Endometrial microvascular endothelial cells (primary cell): ENCODE data around the gene RUNX1. TPM values are rescaled to one million over a fixed set of nuclear protein-coding genes. Genes with fewer than 3 reads are reported as not detected.

Experiments
- in situ Hi-C: cut with HindIII; loops from 2 replicates; pipeline ENCODE4 v1.10.0; 2017; ENCODE audit warnings: low sequenced_read_pairs, low pct_unique_long_range_greater_than_20kb; ENCODE audit errors: inconsistent ontology term
- total RNA-seq: library from RNA; depleted of rRNA; stranded (reverse); fragments of >200 nt; gene quantifications from one replicate; pipeline ENCODE4 v1.2.3, GENCODE V29; 2015; ENCODE audit errors: inconsistent ontology term

RUNX1 gene
- total RNA-seq, 1 donor from 2014 or later: 14.5 TPM

DNA sequence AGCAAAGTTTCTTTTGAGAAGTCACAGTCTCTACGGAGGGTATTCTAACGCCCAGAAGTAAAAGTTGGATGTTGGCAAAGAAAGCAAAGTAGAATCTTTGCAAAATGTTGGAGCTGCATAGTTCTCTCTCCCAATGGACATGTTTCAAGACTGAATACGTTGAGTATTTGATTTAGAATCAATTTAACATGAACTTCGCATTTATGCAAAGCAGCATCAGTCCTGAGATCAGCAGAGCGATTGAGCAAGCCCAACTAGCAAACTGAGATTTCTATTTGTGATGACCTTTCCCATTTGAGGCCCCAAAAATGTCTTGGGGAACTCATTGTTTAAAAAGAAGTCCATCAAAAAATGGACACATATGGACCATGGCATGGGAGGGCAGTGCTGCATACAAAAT is 8.0 kb downstream of the RUNX1 start:
- in situ Hi-C loops: no loop called here

DNA sequence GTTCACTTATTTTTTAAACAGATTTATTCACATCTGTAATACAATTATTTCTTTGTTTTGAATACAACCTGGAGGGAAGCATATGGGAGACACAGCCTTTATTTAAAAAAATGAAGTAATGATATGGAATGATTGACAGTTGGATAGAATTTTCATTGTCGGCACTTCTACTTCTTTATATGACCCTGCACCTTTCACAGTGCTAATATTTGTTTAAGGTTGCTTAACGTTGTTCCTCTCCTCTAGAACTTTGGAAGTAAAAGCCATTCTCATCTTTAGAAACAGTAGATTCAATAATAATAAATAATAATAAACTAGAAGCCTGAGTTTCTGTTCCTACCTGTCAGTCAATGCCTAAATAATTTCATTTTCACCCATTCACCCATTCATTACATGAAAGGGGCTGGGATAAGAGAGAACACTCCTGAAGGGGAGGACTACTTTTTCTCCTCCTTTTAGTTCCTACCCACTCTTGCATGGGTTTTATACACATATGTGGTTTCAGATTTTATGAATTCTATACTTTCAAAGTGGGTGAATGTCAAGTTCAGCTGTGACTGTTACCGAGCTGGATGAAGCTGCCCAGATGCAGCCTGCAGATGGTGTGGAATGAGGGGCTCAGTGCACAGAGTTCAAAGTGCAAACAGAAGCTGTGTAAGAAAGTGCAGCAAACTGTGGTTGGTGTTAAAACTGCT is 9.4 kb downstream of the RUNX1 start:
- in situ Hi-C loops: no loop called here

DNA sequence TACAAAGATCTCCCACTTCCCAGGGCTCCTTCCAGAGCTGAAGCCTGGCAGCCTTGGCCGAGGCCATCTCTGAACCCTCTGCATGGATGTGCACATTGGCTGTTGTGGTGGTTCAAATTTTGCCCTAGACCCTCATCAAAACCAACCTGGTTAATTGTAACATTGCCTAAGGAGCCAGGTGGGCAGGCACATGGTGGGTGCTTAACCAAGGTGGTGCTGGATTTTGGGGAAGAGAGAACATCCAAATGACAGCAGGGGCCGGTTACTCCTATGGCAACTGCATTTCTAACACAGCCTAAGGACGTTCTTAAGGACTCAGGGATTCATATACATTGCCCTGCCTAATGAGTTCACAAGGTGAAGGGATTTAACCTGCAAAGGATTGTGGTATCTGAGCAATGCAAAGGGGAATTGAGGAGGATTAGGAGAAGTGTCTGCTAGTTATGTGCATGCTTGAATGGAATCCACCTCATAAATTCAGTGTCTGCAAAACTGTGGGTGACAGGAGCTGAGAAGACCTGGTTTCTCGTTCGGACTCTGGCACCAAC is 10.3 kb downstream of the RUNX1 start:
- in situ Hi-C loops: no loop called here

DNA sequence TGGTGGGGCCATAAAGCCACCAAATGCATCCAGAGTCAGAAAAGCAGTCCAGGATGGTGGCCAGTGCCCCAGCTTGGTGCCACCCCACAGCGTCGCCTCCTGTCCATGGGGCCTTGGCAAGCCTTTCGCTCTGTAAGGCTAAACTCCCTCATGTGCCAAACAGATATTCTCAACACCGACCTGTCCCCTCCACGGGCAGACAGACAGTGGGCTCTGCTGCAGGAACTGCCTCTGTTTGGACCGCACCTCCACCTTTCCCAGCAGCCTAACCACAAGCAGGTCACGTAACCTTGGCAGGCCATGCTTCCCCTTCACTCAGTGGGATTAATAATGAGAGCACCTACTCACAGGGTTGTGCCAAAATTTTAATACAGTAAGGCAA is 11.7 kb downstream of the RUNX1 start:
- in situ Hi-C loops: no loop called here

DNA sequence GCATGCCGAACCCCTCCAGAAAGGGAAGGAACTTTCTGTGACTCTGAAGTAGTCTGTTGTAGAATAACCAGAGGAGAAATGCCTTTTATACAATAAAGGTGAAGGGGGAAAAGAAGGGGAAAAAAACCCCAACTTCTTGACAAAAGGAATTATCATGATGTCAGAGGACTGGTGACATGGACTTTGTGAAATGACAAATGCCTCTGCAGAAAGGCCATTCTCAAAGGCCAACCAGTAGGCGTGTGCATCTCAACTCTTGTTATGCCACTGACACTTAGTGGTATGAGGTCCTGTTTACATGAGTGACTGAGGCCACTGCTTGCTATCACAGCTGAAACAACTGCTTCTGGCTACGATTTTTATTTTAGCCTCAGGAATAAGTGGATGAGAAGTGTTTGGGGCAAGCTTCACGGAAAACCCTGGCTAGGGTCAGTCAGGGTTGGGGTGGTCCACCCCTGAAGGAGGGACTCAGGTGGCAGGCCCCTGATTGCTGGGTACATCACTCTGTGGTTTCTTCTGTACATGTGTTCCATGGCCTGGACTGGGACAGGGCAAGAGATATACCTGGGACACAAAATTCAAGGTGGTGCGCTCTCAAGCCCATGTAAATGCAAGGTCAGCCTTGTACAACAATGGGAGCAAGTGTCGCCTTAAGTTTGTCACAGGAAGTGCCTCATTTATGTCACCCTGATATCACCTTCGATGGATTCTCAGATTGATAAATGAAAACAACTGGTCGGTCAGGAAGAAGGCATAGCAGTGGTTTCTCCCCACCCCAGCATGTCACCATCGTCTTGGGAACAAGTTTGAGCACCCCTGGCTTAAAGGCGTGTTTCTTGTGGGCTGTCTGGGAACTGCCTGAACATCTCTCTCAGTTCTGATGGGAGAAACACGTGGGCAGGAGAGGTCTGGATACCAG is 12.4 kb downstream of the RUNX1 start:
- in situ Hi-C loops: no loop called here

DNA sequence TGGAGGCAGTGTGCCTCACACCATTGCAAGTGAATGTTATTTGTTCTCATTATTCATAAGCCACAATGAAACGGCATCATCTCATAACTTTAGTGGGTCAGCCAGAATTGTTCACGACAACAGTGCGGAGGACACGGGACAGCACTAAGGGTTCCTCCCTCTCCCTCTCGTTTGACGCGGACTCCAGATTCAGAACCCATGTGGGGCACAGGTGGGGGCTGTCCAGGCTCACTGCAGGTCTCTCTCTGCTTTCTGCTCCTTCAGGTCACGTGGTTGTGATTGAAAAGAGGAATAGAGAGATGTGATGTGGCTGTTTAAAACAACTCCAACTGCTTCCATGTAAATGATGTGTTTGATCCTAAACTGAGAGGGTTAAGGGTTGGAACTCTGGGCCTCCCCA is 13.5 kb downstream of the RUNX1 start:
- in situ Hi-C loops: no loop called here

DNA sequence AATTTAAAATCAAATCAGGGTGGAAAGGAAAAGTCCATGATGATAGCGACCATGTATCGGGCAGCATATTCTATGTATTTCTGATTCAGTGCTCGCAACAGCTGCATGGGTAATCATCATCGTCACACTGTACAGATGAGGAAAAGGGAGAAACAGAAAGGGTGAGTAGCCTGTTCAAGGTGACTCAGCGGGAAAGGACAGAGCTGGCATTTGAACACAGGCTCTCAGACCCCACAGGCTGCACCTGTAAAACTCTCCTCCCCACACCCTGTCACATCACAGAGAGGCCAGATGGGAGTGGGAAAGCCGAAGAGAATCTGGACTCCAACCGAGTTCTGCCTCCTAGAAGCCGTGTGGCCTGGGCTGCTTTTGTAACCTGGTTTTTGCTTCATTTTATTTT is 14.0 kb downstream of the RUNX1 start:
- in situ Hi-C loops: no loop called here

DNA sequence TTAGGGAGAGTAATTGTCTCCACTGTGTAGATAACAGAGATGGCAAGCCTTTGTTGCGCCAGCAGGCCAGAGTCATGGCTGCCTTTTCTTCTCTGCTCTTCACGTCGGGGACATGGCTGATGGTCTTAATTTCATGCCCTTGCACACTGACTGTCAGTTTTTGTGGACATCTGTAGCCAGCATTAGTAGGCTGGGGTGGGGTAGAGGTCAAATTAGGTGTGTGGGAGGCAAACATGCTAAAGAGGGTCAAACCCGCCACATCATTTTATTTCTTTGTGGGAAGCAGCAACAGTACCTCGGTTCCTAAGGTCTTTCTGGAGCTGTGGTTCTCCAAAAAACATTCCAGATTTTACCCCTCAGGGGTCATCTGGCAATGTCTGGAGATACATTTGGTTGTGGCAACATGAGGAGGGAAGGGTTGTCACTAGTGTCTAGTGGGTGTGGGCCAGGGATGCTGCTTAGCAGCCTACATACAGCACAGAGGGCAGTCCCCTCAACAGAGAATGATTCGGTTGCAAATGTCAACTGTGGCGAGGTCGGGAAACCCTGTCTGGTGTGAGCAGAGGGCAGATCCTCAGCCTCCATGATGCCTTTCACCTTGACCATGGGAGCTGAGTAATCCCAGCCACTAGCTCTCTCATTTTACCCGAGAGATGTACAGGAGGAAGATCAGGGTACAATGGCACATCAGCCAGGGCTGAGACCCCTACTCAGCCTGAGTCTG is 14.7 kb downstream of the RUNX1 start:
- in situ Hi-C loops: no loop called here

DNA sequence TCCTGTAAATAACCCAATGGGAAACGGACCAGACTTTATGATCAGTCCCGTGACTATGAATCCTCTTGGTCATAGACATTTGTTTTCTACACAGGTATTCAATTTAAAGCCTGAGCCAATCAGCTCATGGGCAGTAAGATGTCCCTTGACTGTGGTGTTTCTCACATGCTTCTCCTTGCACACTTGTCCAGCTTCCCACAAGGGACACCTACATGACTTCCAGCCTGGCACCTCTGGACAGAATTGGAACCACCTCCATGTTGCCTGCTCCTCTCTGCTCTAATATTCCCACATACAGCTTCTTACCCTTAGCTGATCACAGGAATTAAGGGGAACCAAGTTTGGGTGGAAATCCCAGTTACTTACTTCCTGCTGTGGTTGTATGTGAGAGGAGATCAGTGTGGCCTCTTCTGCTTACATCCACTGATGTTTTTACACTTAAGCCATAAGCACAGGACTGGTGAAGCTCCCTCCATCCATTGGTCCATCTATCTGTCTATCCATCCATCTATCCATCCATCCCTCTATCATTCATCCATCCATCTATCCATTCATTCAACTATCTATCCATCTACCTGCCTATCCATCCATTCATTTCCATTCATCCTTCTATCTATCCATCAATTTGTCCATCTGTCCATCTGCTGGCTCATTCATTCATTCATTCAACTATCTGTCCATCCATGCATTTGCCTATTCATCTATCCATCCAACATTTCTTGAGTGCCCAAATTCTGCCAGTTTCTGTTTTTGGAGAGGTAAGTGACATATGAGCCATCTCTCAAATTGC is 16.4 kb downstream of the RUNX1 start:
- in situ Hi-C loops: no loop called here

DNA sequence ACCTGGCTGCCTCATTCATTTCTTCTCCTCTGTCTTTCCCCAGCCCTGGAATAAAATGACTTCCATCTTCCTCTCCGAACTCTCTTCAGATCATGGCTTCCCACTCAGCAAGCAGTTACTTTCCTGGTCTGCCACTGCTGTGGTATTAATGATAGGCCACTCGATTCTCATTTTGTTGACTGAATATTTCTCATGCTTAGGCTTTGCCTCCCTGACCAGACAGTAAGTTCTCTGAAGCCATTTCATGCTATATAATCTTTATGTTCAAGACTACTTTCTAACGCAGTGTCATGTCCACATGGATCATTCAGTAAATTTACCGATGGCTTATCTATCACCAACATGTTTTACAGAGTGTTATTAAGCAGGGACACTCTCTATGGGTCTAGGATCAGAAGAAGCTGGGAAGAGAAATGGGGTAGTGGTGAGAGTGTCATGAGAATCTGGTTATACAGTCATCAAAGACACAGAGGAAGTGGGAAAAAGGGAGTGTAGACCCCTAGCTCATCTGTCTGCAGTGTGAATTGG is 20.6 kb downstream of the RUNX1 start:
- in situ Hi-C loops: no loop called here

DNA sequence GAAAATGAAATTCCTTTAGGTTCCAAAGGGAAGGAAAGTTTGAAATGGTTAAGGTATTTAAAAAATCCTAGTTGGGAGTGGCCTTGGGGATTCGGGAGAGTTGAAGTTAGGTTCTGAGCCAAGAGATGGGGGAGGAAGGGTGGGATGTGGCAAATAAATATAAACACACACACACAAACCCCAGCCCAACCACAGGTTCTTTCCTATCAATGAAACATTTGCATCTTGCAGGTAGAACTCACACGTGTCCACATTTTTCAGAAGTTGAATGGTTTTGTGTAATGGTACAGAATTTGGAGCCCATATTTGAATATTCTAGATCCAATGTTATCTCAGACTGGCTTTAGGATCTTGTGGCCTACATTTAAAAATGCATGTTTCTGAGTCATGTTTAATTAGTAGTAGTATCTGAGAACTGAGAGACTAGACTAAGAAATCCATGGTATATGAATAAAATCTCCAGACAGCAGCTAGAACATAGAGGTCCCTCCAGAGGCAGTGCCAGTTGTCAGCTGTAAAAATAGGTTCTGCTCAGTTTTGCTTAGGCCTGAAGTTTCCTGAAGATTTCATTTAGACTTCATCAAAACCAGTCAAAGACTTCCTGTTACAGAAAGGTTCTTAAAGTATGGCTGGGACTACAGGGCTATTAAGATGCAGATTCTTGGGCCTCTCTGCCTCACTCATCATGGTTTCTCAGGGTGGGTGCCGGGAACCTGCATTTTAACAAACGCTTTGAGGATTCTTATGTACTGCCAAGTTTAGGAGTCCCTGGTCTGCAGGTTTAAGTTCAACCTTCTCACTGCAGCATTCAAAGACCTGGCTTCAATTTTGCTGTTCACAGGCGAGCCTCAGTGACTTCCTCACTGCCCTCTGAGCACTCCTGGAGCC is 21.3 kb downstream of the RUNX1 start:
- in situ Hi-C loops: no loop called here

DNA sequence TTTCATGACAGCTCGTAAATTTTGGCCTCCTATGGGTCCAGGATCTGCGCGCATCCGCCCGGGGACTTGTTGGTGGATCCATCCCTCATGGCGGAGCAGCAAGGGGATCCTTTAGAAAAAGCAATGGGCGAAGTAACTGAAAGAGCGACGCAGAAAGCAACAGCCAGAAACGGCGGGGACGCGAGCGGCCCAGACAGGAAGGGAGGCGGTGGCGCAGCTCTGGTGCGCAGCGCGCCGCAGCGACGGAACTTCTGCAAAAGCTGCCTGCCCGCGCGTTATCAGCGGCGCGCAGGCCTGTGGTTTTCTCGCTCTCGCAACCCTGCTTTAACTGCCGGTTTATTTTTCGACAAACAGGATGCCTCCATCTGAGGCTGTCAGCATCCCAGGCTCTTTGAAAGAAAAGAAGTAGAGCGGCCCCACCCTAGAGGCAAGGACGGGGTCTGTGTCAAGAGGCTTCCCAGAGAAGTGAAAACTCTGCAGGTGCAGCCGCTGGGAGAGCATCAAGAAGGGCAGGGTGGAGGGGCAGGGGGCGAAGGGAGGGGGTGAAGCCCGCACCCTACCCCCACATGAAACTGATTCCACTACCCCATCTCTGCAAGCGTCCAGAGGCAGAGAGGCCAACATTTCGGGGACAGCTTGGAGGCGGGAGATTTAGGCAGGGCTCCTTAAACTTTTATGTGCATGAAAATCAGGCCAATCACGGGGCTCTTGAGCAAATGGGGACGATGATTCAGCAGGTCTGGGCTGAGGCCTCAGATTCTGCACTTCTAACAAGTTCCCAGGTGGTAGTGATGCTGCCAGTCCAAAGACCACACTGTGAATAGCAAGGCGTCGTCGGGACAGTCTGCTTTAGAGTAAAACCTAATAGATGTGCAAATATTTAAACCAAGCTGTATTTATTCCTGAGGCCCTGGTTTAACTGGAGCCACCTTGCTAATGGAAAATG is 22.2 kb downstream of the RUNX1 start:
- in situ Hi-C loops: no loop called here

DNA sequence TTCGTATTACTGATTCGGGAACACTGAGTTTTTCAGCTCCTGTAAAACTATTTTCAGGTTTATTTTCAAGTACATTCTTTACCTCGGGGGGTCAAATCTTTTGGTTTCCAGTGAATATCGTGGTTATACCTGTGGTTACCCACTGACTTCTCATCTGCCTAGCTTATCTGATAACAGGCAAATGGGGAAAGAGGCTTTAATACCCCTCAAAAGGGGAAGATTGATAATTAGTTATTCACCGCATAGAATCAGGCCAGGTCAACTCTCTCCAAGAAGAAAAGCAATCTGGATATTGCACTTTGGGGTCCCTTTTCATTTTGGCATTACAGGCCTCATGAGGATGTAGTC is 23.0 kb downstream of the RUNX1 start:
- in situ Hi-C loops: no loop called here

DNA sequence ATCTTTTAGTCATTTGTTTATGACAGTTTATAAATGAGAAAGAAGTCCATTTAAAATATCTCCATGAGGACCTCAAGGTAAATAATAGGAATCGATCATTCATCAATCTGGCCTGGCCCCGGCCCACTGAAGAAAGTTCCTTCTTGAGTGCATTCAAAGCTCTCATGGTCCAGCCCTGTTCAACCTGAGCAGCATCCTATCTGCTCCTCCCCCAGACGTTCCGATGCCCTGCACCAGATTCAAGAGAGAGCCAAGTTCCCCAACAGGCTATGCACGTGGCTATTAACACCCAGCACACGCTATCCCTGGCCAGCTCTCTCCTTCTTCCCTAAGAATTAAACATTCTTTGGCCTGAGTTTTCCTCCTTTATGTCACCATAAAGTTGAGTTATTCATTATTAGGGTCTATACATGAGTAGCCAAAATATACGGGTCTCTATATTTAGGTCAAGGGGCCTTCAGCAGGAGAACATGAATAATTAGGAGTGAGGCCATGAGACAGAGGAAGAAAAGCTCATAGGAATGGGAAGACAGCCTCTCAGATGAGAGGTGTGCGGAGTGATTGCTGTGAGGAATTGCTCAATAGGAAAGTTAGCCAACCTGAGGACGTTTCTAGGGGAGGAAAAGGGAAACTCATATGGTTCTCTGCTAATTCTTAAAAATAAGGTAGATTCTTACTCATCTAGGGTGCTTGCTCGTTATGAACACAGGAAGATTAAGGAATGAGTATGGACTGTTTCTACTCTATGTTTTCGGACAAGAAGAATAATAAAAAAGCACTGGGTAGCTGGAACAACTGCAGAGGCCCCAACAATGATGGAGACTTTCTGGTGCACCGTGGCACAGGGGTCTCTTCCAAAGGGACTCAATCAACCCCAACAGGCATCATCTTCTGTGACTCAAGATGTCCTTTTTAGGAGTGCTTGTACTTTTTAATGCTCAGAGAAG is 23.6 kb downstream of the RUNX1 start:
- in situ Hi-C loops: no loop called here

DNA sequence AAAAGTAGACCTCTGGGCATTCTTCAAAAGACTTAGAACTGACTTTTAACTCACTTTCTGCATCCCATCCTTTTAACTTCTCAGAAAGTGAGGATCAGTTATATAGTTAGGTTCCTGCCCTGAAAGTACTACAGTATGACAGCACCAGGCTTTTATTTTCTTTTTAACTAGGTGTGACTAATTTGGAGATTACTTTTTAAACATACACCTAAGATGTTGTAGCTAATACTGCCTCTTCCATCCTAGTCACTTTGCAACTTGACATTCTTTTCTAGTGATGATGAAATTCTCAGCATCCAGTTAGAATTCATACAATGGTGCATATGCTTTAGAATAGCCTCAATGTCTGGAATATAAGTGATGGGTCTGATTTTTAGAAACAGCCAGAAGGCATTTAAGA is 24.6 kb downstream of the RUNX1 start:
- in situ Hi-C loops: no loop called here

DNA sequence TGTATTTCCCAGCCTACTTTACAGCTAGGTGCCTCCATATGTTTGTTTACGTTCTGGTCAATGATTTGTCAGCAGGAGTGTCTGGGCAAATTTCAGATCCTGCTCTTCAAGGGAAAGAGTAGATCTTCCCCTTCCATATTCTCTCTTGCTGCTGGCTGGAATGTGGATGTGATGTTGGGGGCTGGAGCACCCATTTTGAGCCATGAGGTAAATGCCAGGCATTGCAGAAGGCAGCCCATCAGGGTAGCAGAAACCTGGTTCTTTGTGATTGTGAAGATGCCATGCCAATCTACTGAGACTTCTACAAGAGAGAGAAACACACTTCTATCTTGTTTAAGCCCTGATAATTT is 25.1 kb downstream of the RUNX1 start:
- in situ Hi-C loops: no loop called here
